BJ (cell line): ENCODE data around the gene CDC25B. TPM values are rescaled to one million over a fixed set of nuclear protein-coding genes. Genes with fewer than 3 reads are reported as not detected.

ENCODE experiments used
- CTCF ChIA-PET: fragments of 350-600 bp; formaldehyde crosslinking; extraction: SDS; loops from one replicate; lab custom pipeline; 2021; ENCODE audit warnings: antibody characterized with exemption, inconsistent platforms; lab: Yijun Ruan, JAX
- POLR2A ChIA-PET: fragments of 300-600 bp; sonication (Branson Sonifier 250); formaldehyde crosslinking; extraction: SDS; loops from one replicate; lab custom pipeline; 2021; ENCODE audit warnings: antibody characterized with exemption; lab: Charles Lee
- DNase-seq: peaks from one replicate; pipeline ENCODE4 v3.0.0-alpha.2; 2011; ENCODE audit warnings: low read depth
- H3K27me3 ChIP-seq: 2 replicates; pipeline ENCODE4 v1.6.0; 2011; ENCODE audit warnings: low read length; ENCODE audit not compliant: control insufficient read depth, insufficient read depth
- H3K36me3 ChIP-seq: 2 replicates; pipeline ENCODE4 v1.5.1; 2011; ENCODE audit warnings: low read length; ENCODE audit not compliant: control insufficient read depth, insufficient read depth
- H3K4me3 ChIP-seq: 2 replicates; pipeline ENCODE4 v1.5.1; 2011; ENCODE audit warnings: low read depth, mild to moderate bottlenecking, control low read depth, low read length
- CTCF ChIP-seq: IDR thresholded peaks from 2 replicates; pipeline ENCODE4 v1.5.1; 2011; ENCODE audit warnings: low read depth, mild to moderate bottlenecking, control low read depth, inconsistent platforms, low read length, moderate library complexity; ENCODE audit not compliant: insufficient read depth
- polyA plus RNA-seq: library from polyadenylated mRNA; depleted of rRNA; stranded (reverse); fragments of >200 nt; gene quantifications from 2 replicates; pipeline ENCODE4 v1.2.3, GENCODE V29; 2011

Gene CDC25B
- polyA plus RNA-seq, 1 experiment: 68.1 TPM

DNA sequence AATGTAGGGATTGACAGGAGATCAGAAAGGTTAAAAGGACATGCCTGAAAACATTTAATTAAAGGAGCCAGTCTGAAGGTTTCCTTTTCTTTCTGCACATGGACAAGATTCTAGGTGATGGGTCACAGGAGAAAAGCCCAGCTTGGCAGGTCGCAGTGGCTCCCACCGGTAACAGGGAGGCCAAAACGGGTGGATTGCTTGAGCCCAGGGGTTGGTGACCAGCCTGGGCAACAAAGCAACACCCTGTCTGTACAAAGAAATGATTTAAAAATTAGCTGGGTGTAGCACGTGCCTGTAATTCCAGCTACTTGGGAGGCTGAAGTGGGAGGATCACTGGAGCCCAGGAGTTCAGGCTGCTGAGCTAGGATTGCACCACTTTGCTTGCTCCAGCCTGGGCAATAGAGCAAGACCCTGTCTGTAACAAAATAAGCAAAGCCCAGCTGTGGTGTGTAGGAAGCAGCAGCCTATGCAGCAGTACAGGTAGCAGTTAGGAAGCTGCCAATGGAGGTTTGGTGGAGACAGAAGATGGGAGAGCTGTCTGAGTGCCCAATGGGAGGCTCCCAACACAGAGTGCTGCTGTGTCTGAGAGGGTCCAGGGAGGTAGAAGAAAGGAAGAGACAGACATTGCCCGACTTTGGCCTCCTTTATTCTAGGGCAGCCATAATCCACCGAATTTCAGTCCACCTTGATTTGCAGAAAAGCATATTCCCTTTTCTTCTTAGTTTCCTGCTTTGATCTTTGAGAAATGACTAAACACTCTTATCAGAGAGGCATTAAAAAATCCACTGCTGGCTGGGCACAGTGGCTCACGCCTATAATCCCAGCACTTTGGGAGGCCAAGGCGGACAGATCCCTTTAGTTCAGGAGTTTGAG is 17.1 kb downstream of the CDC25B start:
- TF ChIP-seq CTCF: no peak
- ChIA-PET CTCF (interaction anchor here (1.3 to 11.8 kb wide), 3 partner anchors 17 to 136 kb away, joined by 3 to 248 read pairs (median 6); partner anchors contain the start of genes CDC25B, CENPB and SPEF1), POLR2A (interaction anchor here (0.6 kb wide), 1 partner anchor 251 kb away, joined by 3 read pairs; no protein-coding TSS in a partner anchor)
- Histone ChIP-seq H3K27me3 (no peaks in the 10 kb centered on the region), H3K36me3 (no peaks in the 10 kb centered on the region), H3K4me3 (no peak overlapping the region)
- DNase-seq: no peak

DNA sequence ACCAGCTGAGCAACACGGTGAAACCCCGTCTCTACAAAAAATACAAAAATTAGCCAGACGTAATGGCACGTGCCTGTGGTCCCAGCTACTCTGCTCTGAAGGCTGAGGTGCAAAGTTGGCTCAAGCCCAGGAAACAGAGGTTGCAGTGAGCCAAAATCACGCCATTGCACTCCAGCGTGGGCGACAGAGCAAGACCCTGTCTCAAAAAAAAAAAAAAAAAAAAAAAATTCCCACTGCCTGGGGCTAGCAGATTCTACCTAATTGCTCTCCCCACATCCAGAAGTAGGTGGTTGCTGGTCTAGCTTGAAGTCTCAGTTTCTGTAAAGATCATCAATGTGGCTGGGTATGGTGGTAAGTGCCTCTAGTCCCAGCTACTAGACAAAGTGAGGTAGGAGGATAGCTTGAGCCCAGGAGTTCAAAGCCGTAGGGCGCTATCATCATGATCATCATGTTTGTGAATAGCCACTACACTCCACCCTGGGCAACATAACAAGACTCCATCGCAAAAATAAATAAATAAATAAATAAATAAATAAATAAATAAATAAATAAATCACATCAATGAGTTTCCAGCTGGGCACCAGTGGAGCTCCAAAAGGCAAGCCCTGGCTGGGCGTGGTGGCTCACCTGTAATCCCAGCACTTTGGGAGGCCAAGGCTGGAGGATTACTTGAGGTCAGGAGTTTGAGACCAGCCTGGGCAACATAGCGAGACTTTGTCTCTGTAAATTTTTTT is 17.9 kb downstream of the CDC25B start:
- TF ChIP-seq CTCF: no peak
- ChIA-PET POLR2A (no interaction called here), CTCF (interaction anchor here (1.2 to 11.8 kb wide), 4 partner anchors 9 to 137 kb away, joined by 3 to 248 read pairs (median 4); partner anchors contain the start of genes CDC25B, CENPB and SPEF1)
- Histone ChIP-seq H3K27me3 (no peaks in the 10 kb centered on the region), H3K36me3 (no peaks in the 10 kb centered on the region), H3K4me3 (no peak overlapping the region)
- DNase-seq: no peak

DNA sequence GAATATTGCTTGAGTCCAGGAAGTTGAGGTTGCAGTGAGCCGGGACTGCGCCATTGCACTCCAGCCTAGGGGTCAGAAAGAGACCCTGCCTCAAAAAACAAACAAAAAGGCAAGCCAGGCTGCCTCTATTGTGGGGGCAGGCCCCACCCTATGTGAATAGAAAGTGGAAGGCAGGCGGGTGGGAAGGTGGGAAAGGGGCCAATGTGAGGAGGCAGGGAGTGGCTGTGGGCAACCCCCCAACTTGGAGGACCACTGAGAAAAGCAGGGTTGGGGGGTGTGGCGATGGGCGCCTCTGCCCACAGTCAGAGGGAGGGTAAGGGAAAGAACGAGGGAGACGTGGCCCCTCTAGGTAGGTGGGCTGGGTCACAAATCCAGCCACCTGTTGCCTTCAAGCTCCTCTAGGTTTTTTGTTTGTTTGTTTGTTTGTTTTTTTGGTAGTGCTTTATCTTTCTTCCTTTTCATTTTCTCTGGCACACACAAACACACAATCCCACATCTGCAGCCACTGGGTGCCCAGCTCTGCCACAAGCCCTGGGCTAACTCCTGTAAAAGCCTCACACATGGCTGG is 18.9 kb downstream of the CDC25B start:
- no peak for DNase-seq
- Histone ChIP-seq H3K27me3 (no peaks in the 10 kb centered on the region), H3K4me3 (no peak overlapping the region), H3K36me3 (no peaks in the 10 kb centered on the region)
- ChIA-PET POLR2A (no interaction called here), CTCF (interaction anchor here (1.2 to 11.8 kb wide), 2 partner anchors 10 to 28 kb away, joined by 3 to 248 read pairs; partner anchors contain the start of genes CENPB and SPEF1)
- TF ChIP-seq CTCF: no peak

DNA sequence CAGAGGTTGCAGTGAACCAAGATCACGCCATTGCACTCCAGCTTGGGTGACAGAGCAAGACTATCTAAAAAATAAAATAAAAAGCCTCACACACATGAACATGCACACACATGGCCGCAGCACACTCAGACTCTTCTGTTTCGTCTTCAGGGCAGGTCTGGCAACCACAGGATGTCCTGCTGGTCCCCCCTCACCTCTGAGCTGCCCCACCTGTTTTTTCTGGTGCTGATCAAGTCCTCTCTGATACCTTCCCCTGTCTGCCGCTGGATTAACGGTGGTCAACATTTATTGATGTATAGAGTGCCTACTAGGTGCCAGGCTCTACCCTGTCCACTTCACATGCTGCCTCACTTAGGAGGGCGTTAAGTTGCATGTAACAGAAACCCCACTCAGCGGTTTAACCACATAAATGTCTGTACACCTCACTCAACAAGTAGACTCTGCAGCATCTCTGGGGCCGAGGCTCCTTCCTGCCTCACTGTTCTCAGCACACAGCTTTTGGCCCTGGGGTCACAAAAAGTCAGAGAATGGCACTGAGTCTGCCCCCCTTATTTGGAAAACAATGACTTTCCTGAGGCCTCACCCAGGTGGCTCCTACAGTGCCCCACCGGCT is 19.7 kb downstream of the CDC25B start:
- no peak overlapping the region for H3K4me3 ChIP-seq
- POLR2A ChIA-PET: no interaction called here

More for the DNA sequence above, 19.7 kb downstream of the CDC25B start:
- no peak for TF ChIP-seq CTCF
- H3K27me3 ChIP-seq: no peaks in the 10 kb centered on the region
- H3K36me3 ChIP-seq: no peaks in the 10 kb centered on the region
- CTCF ChIA-PET: interaction anchor here (1.7 to 11.8 kb wide), 2 partner anchors 17 to 29 kb away, joined by 3 to 248 read pairs; partner anchors contain the start of genes CENPB and SPEF1
- DNase-seq: no peak
